Esophagus squamous epithelium (tissue), 4 donors: ENCODE results near the gene FSIP2.

Experiments
- CTCF ChIP-seq, 6 experiments: fragments of 450-650 bp in 4 of 6; fragments of 200-600 bp in 2 of 6; sonication (generic) in 2 of 6; IDR thresholded peaks; one replicate each; pipeline ENCODE4 v1.5.1; 2016 to 2019; ENCODE audit warnings: antibody characterized with exemption in 6 of 6, mild to moderate bottlenecking in 4 of 6, moderate library complexity in 4 of 6
- POLR2A ChIP-seq, 4 donors: fragments of 450-650 bp; IDR thresholded peaks; one replicate each; pipeline ENCODE4 v1.6.1; 2017; ENCODE audit warnings: antibody characterized with exemption in 4 of 4, mild to moderate bottlenecking in 4 of 4, moderate library complexity in 3 of 4

- TF ChIP-seq CTCF (IDR thresholded peaks at IDR 0.05) (no peak), POLR2A (IDR thresholded peaks at IDR 0.05) (no peak)
Observed at GRCh38 chr2:185811580-185811979, 73.0 kb downstream of the FSIP2 start.
